Astrocyte (in vitro differentiated cells and primary cell): ENCODE measurements around the gene ABHD12. TPM values are rescaled to one million over a fixed set of nuclear protein-coding genes. Genes with fewer than 3 reads are reported as not detected.

Experiments used
- DNase-seq: peaks from one replicate; pipeline ENCODE4 v3.0.0-alpha.2; 2010; ENCODE audit warnings: low read depth
- FAIRE-seq: peaks from 2 replicates; lab custom pipeline; 2011; peaks lifted over from hg19 to GRCh38; lab: Jason Lieb, UNC
- H2AFZ ChIP-seq: 2 replicates; pipeline ENCODE4 v1.6.0; 2012; ENCODE audit warnings: low read depth, low read length, inconsistent platforms
- H3K27ac ChIP-seq: 2 replicates; pipeline ENCODE4 v1.5.1; 2011; ENCODE audit warnings: low read depth, low read length, inconsistent platforms
- H3K27me3 ChIP-seq: 2 replicates; pipeline ENCODE4 v1.6.0; 2011; ENCODE audit warnings: low read length, inconsistent platforms; ENCODE audit not compliant: insufficient read depth
- H3K36me3 ChIP-seq: 2 replicates; pipeline ENCODE4 v1.5.1; 2011; ENCODE audit warnings: low read length, inconsistent platforms; ENCODE audit not compliant: insufficient read depth
- H3K4me1 ChIP-seq: 2 replicates; pipeline ENCODE4 v1.5.1; 2011; ENCODE audit warnings: low read length, inconsistent platforms; ENCODE audit not compliant: insufficient read depth
- H3K4me2 ChIP-seq: 2 replicates; pipeline ENCODE4 v1.6.0; 2012; ENCODE audit warnings: low read length, inconsistent platforms
- H3K4me3 ChIP-seq: 2 replicates; pipeline ENCODE4 v1.5.1; 2011; ENCODE audit warnings: low read depth, mild to moderate bottlenecking, low read length, inconsistent platforms; ENCODE audit not compliant: insufficient read depth
- H3K79me2 ChIP-seq: 2 replicates; pipeline ENCODE4 v1.6.0; 2012; ENCODE audit warnings: mild to moderate bottlenecking, low read length, inconsistent platforms; ENCODE audit not compliant: insufficient read depth
- H3K9ac ChIP-seq: 2 replicates; pipeline ENCODE4 v1.6.0; 2012; ENCODE audit warnings: mild to moderate bottlenecking, low read length, inconsistent platforms
- H3K9me3 ChIP-seq: 2 replicates; pipeline ENCODE4 v1.5.1; 2012; ENCODE audit warnings: low read depth, mild to moderate bottlenecking, low read length, inconsistent platforms; ENCODE audit not compliant: insufficient read depth
- H4K20me1 ChIP-seq: 2 replicates; pipeline ENCODE4 v1.6.0; 2012; ENCODE audit warnings: low read length, inconsistent platforms; ENCODE audit not compliant: insufficient read depth
- H3K27ac Mint-ChIP-seq: one replicate; pipeline ENCODE4 v1.8.0; 2021; ENCODE audit warnings: mild to moderate bottlenecking, mixed read lengths; ENCODE audit not compliant: unreplicated experiment
- H3K27me3 Mint-ChIP-seq: one replicate; pipeline ENCODE4 v1.8.0; 2021; ENCODE audit warnings: low read depth, mixed read lengths; ENCODE audit not compliant: unreplicated experiment
- H3K36me3 Mint-ChIP-seq: one replicate; pipeline ENCODE4 v1.8.0; 2021; ENCODE audit warnings: low read depth, mixed read lengths; ENCODE audit not compliant: unreplicated experiment
- H3K4me1 Mint-ChIP-seq: one replicate; pipeline ENCODE4 v1.8.0; 2021; ENCODE audit warnings: low read depth, mixed read lengths; ENCODE audit not compliant: unreplicated experiment
- H3K4me3 Mint-ChIP-seq: one replicate; pipeline ENCODE4 v1.8.0; 2021; ENCODE audit warnings: mild to moderate bottlenecking, moderate library complexity, mixed read lengths; ENCODE audit not compliant: unreplicated experiment
- H3K9me3 Mint-ChIP-seq: one replicate; pipeline ENCODE4 v1.8.0; 2021; ENCODE audit warnings: mild to moderate bottlenecking, mixed read lengths; ENCODE audit not compliant: unreplicated experiment
- CTCF ChIP-seq: IDR thresholded peaks from 2 replicates; pipeline ENCODE4 v1.5.1; 2011; ENCODE audit warnings: low read depth, mild to moderate bottlenecking, inconsistent platforms, low read length, moderate library complexity; ENCODE audit not compliant: insufficient read depth
- EZH2 ChIP-seq: IDR thresholded peaks from 2 replicates; pipeline ENCODE4 v1.6.1; 2012; ENCODE audit warnings: mild to moderate bottlenecking, low read length, inconsistent platforms; ENCODE audit not compliant: insufficient read depth
- total RNA-seq: library from RNA; stranded (reverse); gene quantifications from 2 replicates; pipeline ENCODE4 v1.2.1, GENCODE V29; 2021

Gene ABHD12
- total RNA-seq, 1 donor from 2014 or later = 98.1 TPM

- no peak overlapping the region for H2AFZ ChIP-seq
- DNase-seq (no peak), FAIRE-seq (no peak)
- peaks cover 48% of the 10 kb centered on the region for H4K20me1 ChIP-seq
- H3K4me1 ChIP-seq = peaks cover 2% of the 10 kb centered on the region
- H3K36me3 ChIP-seq = peaks cover 3% of the 10 kb centered on the region
- H3K4me1 Mint-ChIP-seq = peaks cover 14% of the 10 kb centered on the region
- H3K4me2 ChIP-seq = no peak overlapping the region
- peaks cover 90% of the 10 kb centered on the region for H3K79me2 ChIP-seq
- no peak overlapping the region for H3K4me3 ChIP-seq
- no peaks in the 10 kb centered on the region for H3K27me3 ChIP-seq
- no peak overlapping the region for H3K9ac ChIP-seq
- H3K27ac ChIP-seq = no peak overlapping the region
- H3K9me3 Mint-ChIP-seq = no peaks in the 10 kb centered on the region
- peaks cover 9% of the 10 kb centered on the region for H3K36me3 Mint-ChIP-seq
- H3K9me3 ChIP-seq = no peaks in the 10 kb centered on the region
- H3K27me3 Mint-ChIP-seq = no peaks in the 10 kb centered on the region
- H3K4me3 Mint-ChIP-seq = no peak overlapping the region
- TF ChIP-seq EZH2 (no peak), CTCF (no peak)
- no peak overlapping the region for H3K27ac Mint-ChIP-seq
Measured at GRCh38 chr20:25382704-25383370, 7.8 kb downstream of the ABHD12 start.

GRCh38 chr20:25380945-25381614, 9.6 kb downstream of the ABHD12 start:
- DNase-seq = no peak
- Mint-ChIP-seq H3K36me3 (peaks cover 9% of the 10 kb centered on the region), H3K27me3 (no peaks in the 10 kb centered on the region), H3K27ac (no peak overlapping the region), H3K9me3 (no peaks in the 10 kb centered on the region), H3K4me3 (no peak overlapping the region), H3K4me1 (peaks cover 19% of the 10 kb centered on the region)
- Histone ChIP-seq H3K79me2 (peaks cover 89% of the 10 kb centered on the region), H3K9ac (no peak overlapping the region), H3K4me2 (no peak overlapping the region), H3K4me1 (peaks cover 2% of the 10 kb centered on the region), H2AFZ (no peak overlapping the region), H3K9me3 (no peaks in the 10 kb centered on the region), H3K27ac (no peak overlapping the region), H3K4me3 (no peak overlapping the region), H3K27me3 (no peaks in the 10 kb centered on the region), H4K20me1 (peaks cover 48% of the 10 kb centered on the region), H3K36me3 (peaks cover 3% of the 10 kb centered on the region)
- FAIRE-seq = no peak
- TF ChIP-seq EZH2 (no peak), CTCF (no peak)
